PC-3 (cell line): ENCODE measurements around the gene ADAM22.

Experiments
- CTCF ChIP-seq: fragments of 300-600 bp; sonication (generic); conservative IDR thresholded peaks from 2 replicates; pipeline ENCODE4 v1.5.1; 2017; ENCODE audit warnings: antibody characterized with exemption, low read depth, mild to moderate bottlenecking, low read length
- EZH2 ChIP-seq: fragments of 300-600 bp; sonication (generic); IDR thresholded peaks from one replicate; pipeline ENCODE4 v1.6.1; 2017; ENCODE audit warnings: antibody characterized with exemption, mild to moderate bottlenecking, low read length; ENCODE audit not compliant: unreplicated experiment
- EZH2phosphoT487 ChIP-seq: fragments of 300-600 bp; sonication (generic); IDR thresholded peaks from 2 replicates; pipeline ENCODE4 v1.6.1; 2018; ENCODE audit warnings: mild to moderate bottlenecking, antibody characterized with exemption, low read length, borderline replicate concordance

GRCh38 chr7:88105231-88105630 is 171.2 kb downstream of the ADAM22 start:
- no peak for TF ChIP-seq CTCF
- TF ChIP-seq EZH2, result no peak
- TF ChIP-seq EZH2phosphoT487, result no peak
